IPS-20b (cell line): Measurements from ENCODE around the gene FMNL2.

Experiments
- H3K27ac ChIP-seq: one replicate; pipeline ENCODE4 v1.5.1; 2013; ENCODE audit warnings: low read length
- H3K27me3 ChIP-seq: 2 replicates; pipeline ENCODE4 v1.6.1; 2013; ENCODE audit warnings: mild to moderate bottlenecking, low read length, inconsistent platforms; ENCODE audit not compliant: insufficient read depth
- H3K36me3 ChIP-seq: 2 replicates; pipeline ENCODE4 v1.6.1; 2013; ENCODE audit warnings: low read depth, mild to moderate bottlenecking, inconsistent platforms, low read length, moderate library complexity; ENCODE audit not compliant: insufficient read depth
- H3K4me1 ChIP-seq: 2 replicates; pipeline ENCODE4 v1.6.1; 2013; ENCODE audit warnings: mild to moderate bottlenecking, control low read depth, inconsistent platforms, low read length, moderate library complexity; ENCODE audit not compliant: insufficient read depth
- H3K4me3 ChIP-seq: 2 replicates; pipeline ENCODE4 v1.5.1; 2013; ENCODE audit warnings: mild to moderate bottlenecking, low read length, inconsistent platforms
- H3K9ac ChIP-seq: 2 replicates; pipeline ENCODE4 v1.6.1; 2013; ENCODE audit warnings: low read depth, mild to moderate bottlenecking, inconsistent platforms, low read length, moderate library complexity
- H3K9me3 ChIP-seq: 2 replicates; pipeline ENCODE4 v1.6.1; 2013; ENCODE audit warnings: mild to moderate bottlenecking, low read depth, low read length, inconsistent platforms; ENCODE audit not compliant: insufficient read depth

The FMNL2 gene

DNA sequence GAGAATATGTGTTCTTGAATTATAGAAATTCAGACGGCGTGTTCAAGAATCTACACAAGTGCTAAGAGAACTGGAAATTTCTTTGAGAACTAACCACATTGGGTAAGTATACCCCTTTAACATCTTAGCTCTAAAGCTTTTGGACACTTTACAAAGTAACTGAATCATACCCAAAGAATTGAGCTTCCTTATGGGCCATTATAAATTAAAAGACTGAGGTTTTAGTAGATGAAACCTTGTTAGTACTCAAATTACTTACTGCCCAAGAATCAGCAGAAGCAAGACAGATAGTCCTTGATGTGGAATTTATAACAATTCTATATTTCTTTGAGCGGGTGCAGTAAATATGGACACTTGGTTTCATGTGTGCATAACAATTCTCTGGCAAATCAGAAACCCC is 214.0 kb downstream of the FMNL2 start:
- H3K9me3 ChIP-seq = no peaks in the 10 kb centered on the region
- H3K4me3 ChIP-seq = no peak overlapping the region
- no peaks in the 10 kb centered on the region for H3K27me3 ChIP-seq
- no peak overlapping the region for H3K9ac ChIP-seq
- no peaks in the 10 kb centered on the region for H3K4me1 ChIP-seq
- H3K27ac ChIP-seq = no peak overlapping the region
- peaks cover 4% of the 10 kb centered on the region; the same call in 1 of the 2 replicates for H3K36me3 ChIP-seq

DNA sequence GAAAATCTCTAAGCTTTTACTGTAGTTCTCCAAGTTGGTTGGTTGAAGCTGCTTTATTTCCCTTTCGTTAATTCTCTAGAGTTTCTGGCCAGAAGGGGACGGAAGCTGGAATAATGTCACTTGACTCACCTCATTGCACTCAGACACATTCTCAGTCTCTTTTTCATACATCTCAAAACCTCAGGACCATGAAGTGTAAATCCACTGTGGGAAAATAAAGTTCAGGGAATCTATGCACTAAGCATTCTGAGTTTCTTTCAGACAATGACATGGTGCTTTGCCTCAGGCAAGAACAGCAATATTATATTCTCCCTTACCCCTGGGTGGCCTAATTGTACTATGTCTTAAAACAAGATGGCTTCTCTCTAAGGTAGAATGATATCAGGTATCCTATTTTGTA is 214.4 kb downstream of the FMNL2 start:
- Histone ChIP-seq H3K27ac (no peak overlapping the region), H3K27me3 (no peaks in the 10 kb centered on the region), H3K9me3 (no peaks in the 10 kb centered on the region), H3K36me3 (peaks cover 3% of the 10 kb centered on the region; the same call in 1 of the 2 replicates), H3K9ac (no peak overlapping the region), H3K4me3 (no peak overlapping the region), H3K4me1 (no peaks in the 10 kb centered on the region)

GRCh38 chr2:152550386-152550785 is 215.4 kb downstream of the FMNL2 start:
- Histone ChIP-seq H3K9me3 (no peaks in the 10 kb centered on the region), H3K27me3 (no peaks in the 10 kb centered on the region), H3K9ac (no peak overlapping the region), H3K4me3 (no peak overlapping the region), H3K36me3 (no peaks in the 10 kb centered on the region; the same call in 1 of the 2 replicates), H3K27ac (no peak overlapping the region), H3K4me1 (no peaks in the 10 kb centered on the region)

- Histone ChIP-seq H3K4me3 (no peak overlapping the region), H3K27me3 (no peaks in the 10 kb centered on the region), H3K4me1 (0 out of 2 replicates have a peak, but pooled peaks cover 7% of the 10 kb centered on the region), H3K9me3 (no peaks in the 10 kb centered on the region), H3K36me3 (no peaks in the 10 kb centered on the region; the same call in 1 of the 2 replicates), H3K9ac (no peak overlapping the region), H3K27ac (no peak overlapping the region)
Observed at GRCh38 chr2:152552888-152553287, 217.9 kb downstream of the FMNL2 start.

DNA sequence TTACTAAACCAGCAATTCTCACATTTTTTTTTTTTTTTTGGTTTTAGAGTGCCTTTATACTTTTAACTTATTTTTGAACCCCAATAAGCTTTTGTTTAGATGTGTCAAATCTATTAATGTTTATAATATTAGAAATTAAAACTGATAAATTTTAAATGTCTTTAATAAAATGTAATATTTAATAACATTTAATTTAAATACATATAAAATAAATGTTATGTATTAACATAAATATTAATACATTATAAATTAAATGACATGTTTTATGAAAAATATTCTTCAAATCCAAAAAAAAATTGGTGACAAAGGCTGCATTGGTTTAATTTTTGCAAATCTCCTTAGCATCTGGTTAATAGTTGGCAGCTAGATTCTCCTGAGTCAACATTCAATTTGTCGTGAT is 218.5 kb downstream of the FMNL2 start:
- Histone ChIP-seq H3K9ac (no peak overlapping the region), H3K27me3 (no peaks in the 10 kb centered on the region), H3K4me1 (0 out of 2 replicates have a peak, but pooled peaks cover 7% of the 10 kb centered on the region), H3K4me3 (no peak overlapping the region), H3K36me3 (no peaks in the 10 kb centered on the region; the same call in 1 of the 2 replicates), H3K9me3 (no peaks in the 10 kb centered on the region), H3K27ac (no peak overlapping the region)

DNA sequence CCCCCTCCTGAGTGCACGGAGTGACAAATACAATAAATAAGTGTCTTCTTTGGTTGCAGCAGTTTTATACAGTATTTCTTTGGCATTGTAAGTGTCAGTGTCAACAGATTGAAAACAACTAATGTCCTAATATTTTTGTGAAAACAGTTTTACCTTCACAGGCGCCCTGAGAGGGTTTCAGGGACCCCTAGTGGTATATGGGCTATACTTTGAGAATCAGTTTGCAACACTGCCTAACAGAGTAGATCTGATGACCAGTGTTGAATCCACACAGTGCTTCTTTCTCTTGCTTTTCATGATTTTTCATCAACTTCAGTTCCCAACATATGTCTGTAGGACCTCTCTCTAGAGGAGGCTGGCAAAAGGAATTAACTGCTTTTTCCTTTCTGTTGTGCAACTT is 220.1 kb downstream of the FMNL2 start:
- H3K27me3 ChIP-seq = no peaks in the 10 kb centered on the region
- no peak overlapping the region for H3K9ac ChIP-seq
- H3K27ac ChIP-seq = no peak overlapping the region
- no peaks in the 10 kb centered on the region for H3K9me3 ChIP-seq
- peaks cover 14% of the 10 kb centered on the region; the same call in 1 of the 2 replicates for H3K36me3 ChIP-seq
- H3K4me1 ChIP-seq = 0 out of 2 replicates have a peak, but pooled peaks cover 7% of the 10 kb centered on the region
- no peak overlapping the region for H3K4me3 ChIP-seq

DNA sequence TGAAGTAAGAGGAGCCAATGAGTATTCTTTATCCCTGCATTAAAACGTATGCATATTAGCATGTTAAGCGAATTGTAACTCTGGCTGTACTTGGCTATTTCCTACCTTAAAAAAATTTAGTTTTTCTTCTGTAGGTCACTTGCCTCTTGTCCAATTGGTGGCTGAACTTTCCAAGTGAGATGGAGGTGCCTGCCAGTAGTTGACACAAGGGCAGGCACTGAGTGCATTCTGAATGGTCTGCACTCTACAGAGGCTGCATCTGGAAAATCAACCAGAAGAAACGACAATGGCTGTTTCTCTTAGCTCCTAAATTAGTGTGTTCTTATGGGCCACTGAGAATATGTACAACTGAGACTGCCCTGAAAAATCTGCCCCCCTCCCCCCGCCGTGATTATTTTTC is 221.5 kb downstream of the FMNL2 start:
- Histone ChIP-seq H3K4me1 (0 out of 2 replicates have a peak, but pooled peaks cover 7% of the 10 kb centered on the region), H3K9me3 (no peaks in the 10 kb centered on the region), H3K27ac (no peak overlapping the region), H3K27me3 (no peaks in the 10 kb centered on the region), H3K36me3 (peaks cover 23% of the 10 kb centered on the region), H3K4me3 (no peak overlapping the region), H3K9ac (no peak overlapping the region)

GRCh38 chr2:152557273-152557888 is 222.4 kb downstream of the FMNL2 start:
- Histone ChIP-seq H3K4me1 (0 out of 2 replicates have a peak, but pooled peaks cover 7% of the 10 kb centered on the region), H3K36me3 (peaks cover 31% of the 10 kb centered on the region), H3K9me3 (no peaks in the 10 kb centered on the region), H3K4me3 (no peak overlapping the region), H3K27me3 (no peaks in the 10 kb centered on the region), H3K27ac (no peak overlapping the region), H3K9ac (no peak overlapping the region)

DNA sequence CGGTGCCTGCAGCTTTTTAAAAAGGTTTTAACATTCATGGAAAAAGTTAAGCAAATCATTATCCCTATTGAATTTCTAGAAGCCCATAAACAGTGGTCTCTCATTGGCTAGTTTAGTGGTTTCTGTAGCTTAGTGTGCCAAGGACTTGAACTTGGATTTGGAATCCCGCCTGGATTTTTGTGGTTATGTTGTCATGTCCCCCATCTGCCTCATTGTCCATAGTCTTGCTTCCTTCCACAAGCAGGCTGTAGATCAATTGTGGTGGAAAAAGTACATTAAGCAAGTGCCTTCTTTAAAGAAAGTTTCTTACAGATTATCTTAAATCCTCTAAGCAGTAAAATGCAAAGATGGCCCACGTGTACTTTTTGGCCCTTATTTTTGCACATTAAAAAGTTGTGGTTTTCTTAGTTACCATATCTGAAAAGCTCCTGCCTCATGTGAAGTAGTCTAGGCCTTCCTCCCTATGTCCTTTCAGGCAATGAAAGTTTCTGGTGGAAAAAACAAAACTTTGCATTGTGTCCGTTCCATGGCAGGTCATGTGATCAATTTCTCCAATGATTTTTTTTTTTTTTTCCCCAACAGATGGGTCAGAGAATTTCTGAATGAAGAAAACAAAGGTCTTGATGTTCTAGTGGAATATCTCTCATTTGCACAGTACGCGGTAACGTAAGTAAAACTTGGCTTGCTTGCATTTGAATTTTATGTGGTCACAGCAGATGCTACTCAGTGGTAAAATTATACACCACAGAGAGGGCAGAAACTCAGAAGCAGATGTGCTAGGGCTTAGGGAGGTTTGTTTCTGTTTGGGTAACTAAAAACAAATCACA is 223.4 kb downstream of the FMNL2 start:
- Histone ChIP-seq H3K27ac (no peak overlapping the region), H3K4me1 (0 out of 2 replicates have a peak, but pooled peaks cover 7% of the 10 kb centered on the region), H3K9ac (no peak overlapping the region), H3K9me3 (no peaks in the 10 kb centered on the region), H3K4me3 (no peak overlapping the region), H3K36me3 (peaks cover 40% of the 10 kb centered on the region), H3K27me3 (no peaks in the 10 kb centered on the region)

DNA sequence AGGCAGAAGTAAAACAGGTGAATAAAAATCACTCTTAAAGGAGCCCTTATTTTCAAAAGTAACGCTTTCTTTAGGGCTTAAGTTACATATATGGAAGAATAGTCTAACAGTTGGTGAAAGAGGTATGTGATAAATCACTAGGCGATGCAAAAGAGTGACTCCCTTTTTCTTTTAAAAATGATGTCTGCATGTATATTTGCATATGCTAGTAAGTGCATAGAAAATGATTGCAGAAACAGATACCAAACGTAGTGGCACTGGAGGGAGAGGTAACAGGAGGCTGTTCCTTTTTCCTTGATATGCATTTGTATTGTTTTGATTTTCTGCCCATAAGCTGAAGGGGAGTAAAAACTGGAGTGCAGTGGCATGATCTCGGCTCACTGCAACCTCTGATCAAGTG is 224.0 kb downstream of the FMNL2 start:
- Histone ChIP-seq H3K36me3 (peaks cover 41% of the 10 kb centered on the region), H3K4me3 (no peak overlapping the region), H3K9me3 (no peaks in the 10 kb centered on the region), H3K27ac (no peak overlapping the region), H3K4me1 (0 out of 2 replicates have a peak, but pooled peaks cover 7% of the 10 kb centered on the region), H3K27me3 (no peaks in the 10 kb centered on the region), H3K9ac (no peak overlapping the region)

- Histone ChIP-seq H3K9ac (no peak overlapping the region), H3K4me1 (0 out of 2 replicates have a peak, but pooled peaks cover 7% of the 10 kb centered on the region), H3K27ac (no peak overlapping the region), H3K4me3 (no peak overlapping the region), H3K36me3 (peaks cover 44% of the 10 kb centered on the region), H3K9me3 (no peaks in the 10 kb centered on the region), H3K27me3 (no peaks in the 10 kb centered on the region)
Observed at GRCh38 chr2:152560166-152560565, 225.2 kb downstream of the FMNL2 start.
